LNCaP clone FGC (cell line): ENCODE results near the gene WDR90.
"Not testable (repeated sequence)": the region's sequence is repeated elsewhere in the genome, so short reads cannot be mapped to it uniquely, and the experiment has no call there.

Experiments
- DNase-seq: peaks from one replicate; pipeline ENCODE4 v3.0.0-alpha.2; 2011; ENCODE audit warnings: low read depth
- H3K4me3 ChIP-seq: 2 replicates; pipeline ENCODE4 v1.5.1; 2011; ENCODE audit warnings: mild to moderate bottlenecking, low read depth, low read length, control low read depth
- CTCF ChIP-seq: IDR thresholded peaks from 2 replicates; pipeline ENCODE4 v1.5.1; 2012; ENCODE audit warnings: mild to moderate bottlenecking; ENCODE audit not compliant: control insufficient read depth, insufficient read depth; ENCODE audit errors: extremely low read depth

Gene WDR90

GRCh38 chr16:686459-687260 is 37.5 kb downstream of the WDR90 start:
- DNase-seq: no peak
- no peak overlapping the region for H3K4me3 ChIP-seq
- TF ChIP-seq CTCF: no peak

GRCh38 chr16:687499-687898 is 38.3 kb downstream of the WDR90 start:
- no peak for DNase-seq
- H3K4me3 ChIP-seq: no peak overlapping the region
- TF ChIP-seq CTCF: no peak

GRCh38 chr16:689175-689897 is 40.2 kb downstream of the WDR90 start:
- no peak for DNase-seq
- no peak for TF ChIP-seq CTCF
- peak overlapping the region; percentile 98 for H3K4me3 ChIP-seq

GRCh38 chr16:691242-691641 is 42.1 kb downstream of the WDR90 start:
- H3K4me3 ChIP-seq, DNase-seq: not testable (repeated sequence)

GRCh38 chr16:692356-693108 is 43.4 kb downstream of the WDR90 start:
- TF ChIP-seq CTCF: no peak
- no peak for DNase-seq
- H3K4me3 ChIP-seq: no peak overlapping the region

- DNase-seq: no peak
- H3K4me3 ChIP-seq: no peak overlapping the region
- TF ChIP-seq CTCF: no peak
These were observed 44.2 kb downstream of the WDR90 start for GRCh38 chr16:693364-693763.

- no peak for DNase-seq
- no peak overlapping the region for H3K4me3 ChIP-seq
- no peak for TF ChIP-seq CTCF
These were observed 44.6 kb downstream of the WDR90 start for GRCh38 chr16:693766-694165.
